ENCODE data around the gene CELF5.
A peak's percentile ranks its signal among the peaks of the same experiment; 100 is the strongest.

Gene CELF5

DNA sequence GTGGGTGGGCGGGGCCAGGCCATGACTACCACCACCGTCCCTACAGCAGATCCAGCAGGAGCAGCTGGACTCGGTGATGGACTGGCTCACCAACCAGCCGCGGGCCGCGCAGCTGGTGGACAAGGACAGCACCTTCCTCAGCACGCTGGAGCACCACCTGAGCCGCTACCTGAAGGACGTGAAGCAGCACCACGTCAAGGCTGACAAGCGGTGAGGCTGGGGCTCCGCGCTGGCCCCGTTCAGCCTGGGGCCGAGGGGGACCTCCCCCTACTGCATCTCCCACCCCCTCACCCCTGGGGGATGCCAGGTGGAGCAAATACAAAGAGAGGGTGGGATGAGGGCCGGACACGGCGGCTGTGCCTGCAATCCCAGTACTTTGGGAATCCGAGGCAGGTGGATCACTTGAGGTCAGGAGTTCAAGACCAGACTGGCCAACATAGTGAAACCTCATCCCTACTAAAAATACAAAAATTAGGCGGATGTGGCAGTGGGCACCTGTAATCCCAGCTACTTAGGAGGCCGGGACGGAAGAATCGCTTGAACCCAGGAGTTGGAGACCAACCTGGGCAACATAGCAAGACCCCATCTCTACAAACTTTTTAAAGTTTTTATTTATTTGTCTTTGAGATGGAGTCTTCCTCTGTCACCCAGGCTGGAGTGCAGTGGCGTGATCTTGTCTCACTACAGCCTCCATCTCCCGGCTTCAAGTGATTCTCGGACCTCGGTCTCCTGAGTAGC lies 18.1 kb upstream of the CELF5 start:
- TF ChIP-seq CTCF (conservative IDR thresholded peaks at IDR 0.05; ENCODE audit: low read depth, low read length) = no peak
- H3K4me3 ChIP-seq (ENCODE audit: low read length) = no peak overlapping the region
- DNase-seq (ENCODE audit: low read depth) = no peak

- no peak for DNase-seq (ENCODE audit: low read depth)
- no peak overlapping the region for H3K4me3 ChIP-seq (ENCODE audit: low read length)
- TF ChIP-seq CTCF (conservative IDR thresholded peaks at IDR 0.05; ENCODE audit: low read depth, low read length) = no peak
These were observed 16.8 kb upstream of the CELF5 start for GRCh38 chr19:3207461-3208242.

DNA sequence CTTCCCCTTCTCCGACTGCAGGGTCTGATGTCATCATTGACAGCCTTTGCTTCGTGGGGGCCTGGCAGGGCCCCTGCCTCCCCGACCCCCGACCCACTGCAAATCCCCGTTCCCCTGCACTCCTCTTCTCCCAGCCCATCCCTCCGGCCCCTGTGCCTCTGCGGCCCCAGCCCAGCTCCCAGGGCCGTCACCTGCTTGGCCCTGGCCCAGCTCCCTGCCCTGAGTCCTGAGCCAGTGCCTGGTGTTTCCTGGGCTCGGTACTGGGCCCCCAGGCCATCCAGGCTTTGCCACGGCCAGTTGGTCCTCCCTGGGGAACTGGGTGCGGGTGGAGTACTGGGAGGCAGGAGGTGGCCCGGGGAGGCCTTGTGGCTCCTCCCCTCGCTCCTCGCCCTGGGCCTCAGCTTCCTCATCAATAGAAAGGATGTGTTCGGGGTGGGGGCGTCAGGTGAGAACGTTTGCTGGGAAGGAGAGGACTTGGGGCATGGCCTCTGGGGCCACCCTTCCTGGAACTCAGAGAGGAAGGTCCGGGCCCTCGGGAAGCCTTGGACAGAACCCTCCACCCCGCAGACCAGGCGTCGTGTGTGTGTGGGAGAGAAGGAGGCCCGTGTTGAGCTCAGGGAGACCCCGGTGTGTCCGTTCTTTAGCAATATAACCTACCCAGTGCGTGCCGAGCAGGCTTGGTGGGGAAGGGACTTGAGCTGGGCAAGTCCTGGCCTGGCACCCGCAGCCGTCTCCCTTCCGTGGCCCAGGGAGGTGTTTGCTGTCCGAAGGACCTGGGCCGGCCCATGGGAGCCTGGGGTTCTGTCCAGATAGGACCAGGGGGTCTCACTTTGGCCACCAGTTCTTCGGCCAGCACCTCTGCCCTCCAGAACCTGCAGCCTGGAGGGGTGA lies 15.9 kb upstream of the CELF5 start:
- no peak for TF ChIP-seq CTCF (conservative IDR thresholded peaks at IDR 0.05; ENCODE audit: low read depth, low read length)
- DNase-seq (ENCODE audit: low read depth) = no peak
- no peak overlapping the region for H3K4me3 ChIP-seq (ENCODE audit: low read length)

- TF ChIP-seq CTCF (conservative IDR thresholded peaks at IDR 0.05; ENCODE audit: low read depth, low read length) = peak; percentile 84
- DNase-seq (ENCODE audit: low read depth) = no peak
- no peak overlapping the region for H3K4me3 ChIP-seq (ENCODE audit: low read length)
These were observed 14.0 kb upstream of the CELF5 start for GRCh38 chr19:3210347-3211017.

GRCh38 chr19:3211191-3211590 lies 13.3 kb upstream of the CELF5 start:
- H3K4me3 ChIP-seq (ENCODE audit: low read length) = no peak overlapping the region
- no peak for TF ChIP-seq CTCF (conservative IDR thresholded peaks at IDR 0.05; ENCODE audit: low read depth, low read length)
- no peak for DNase-seq (ENCODE audit: low read depth)

- no peak overlapping the region for H3K4me3 ChIP-seq (ENCODE audit: low read length)
- TF ChIP-seq CTCF (conservative IDR thresholded peaks at IDR 0.05; ENCODE audit: low read depth, low read length) = no peak
- no peak for DNase-seq (ENCODE audit: low read depth)
These were observed 11.3 kb upstream of the CELF5 start for GRCh38 chr19:3213159-3213558.

Data from retinal pigment epithelial cell (primary cell).